ENCODE measurements around the gene SARDH. TPM values are rescaled to one million over a fixed set of nuclear protein-coding genes. Genes with fewer than 3 reads are reported as not detected.
A peak's percentile ranks its signal among the peaks of the same experiment; 100 is the strongest.

The SARDH gene
- total and polyA plus RNA-seq, 2 of the 8 experiments (the other 6 are each of a cell fraction or from before 2014, with no cell fraction given), result 6.4 to 7.4 TPM

DNA sequence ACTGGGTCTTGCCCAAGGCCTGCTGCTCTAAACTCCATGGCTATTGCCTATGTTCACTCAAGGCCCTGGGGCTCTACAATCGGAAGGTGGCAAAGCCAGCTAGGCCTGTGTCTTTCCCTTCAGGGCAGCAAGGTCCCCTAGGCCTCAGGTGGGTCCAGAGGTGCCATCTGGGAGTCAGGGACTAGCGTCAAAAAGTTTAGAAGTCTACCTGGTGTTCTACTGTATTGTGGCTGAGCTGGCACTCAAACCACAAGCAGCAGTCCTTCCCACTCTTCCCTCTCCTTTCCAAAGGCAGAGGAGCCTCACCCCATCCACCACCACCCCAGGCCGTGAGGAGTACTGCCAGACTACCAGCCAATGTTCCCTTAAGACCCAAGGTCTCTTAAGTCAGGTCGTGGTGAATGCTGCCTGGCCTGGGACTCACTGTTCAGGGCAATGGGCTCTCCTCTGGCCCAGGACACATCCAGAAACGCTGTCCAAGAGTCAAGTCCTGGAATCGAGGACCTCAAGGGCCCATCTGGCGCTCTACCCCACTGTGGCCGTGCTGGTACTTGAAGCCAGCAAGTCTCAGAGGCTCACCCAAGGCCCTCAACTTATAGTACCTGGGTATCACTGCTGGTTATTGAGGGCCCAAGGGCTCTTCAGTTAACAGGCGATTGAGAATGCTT is 13.0 kb upstream of the SARDH start:
- CTCF ChIA-PET (ENCODE audit: partially characterized antibody), result interaction anchor here (0.6 to 5.2 kb wide), 6 partner anchors 10 to 1063 kb away, joined by 3 to 39 read pairs (median 5); partner anchors contain the start of gene SARDH
- DNase-seq (ENCODE audit: low read depth in 1 of 2, low spot score in 2 of 2), result peak in 1 of 2 experiments; percentile 33
- TF ChIP-seq ASH2L (IDR thresholded peaks at IDR 0.05; ENCODE audit: low read length), result no peak
- TF ChIP-seq RAD21 (IDR thresholded peaks at IDR 0.05 in 1 of 2, conservative IDR thresholded peaks at IDR 0.05 in 1 of 2; ENCODE audit: low read depth in 2 of 2, low read length in 2 of 2), result no peak
- TF ChIP-seq SP2 (IDR thresholded peaks at IDR 0.05; ENCODE audit: low read length), result no peak
- no peak for TF ChIP-seq BACH1 (IDR thresholded peaks at IDR 0.05; ENCODE audit: low read length)
- TF ChIP-seq EP300 (IDR thresholded peaks at IDR 0.05; ENCODE audit: borderline replicate concordance in 1 of 2, low read depth in 2 of 2, low read length in 2 of 2), result no peak
- TF ChIP-seq HDAC2 (IDR thresholded peaks at IDR 0.05; ENCODE audit: borderline replicate concordance in 1 of 2, low read depth in 2 of 2, low read length in 2 of 2), result no peak
- no peak for TF ChIP-seq CTBP2 (IDR thresholded peaks at IDR 0.05; ENCODE audit: borderline replicate concordance, insufficient read depth, insufficient read length, low read length)
- no peak for TF ChIP-seq KDM1A (IDR thresholded peaks at IDR 0.05; ENCODE audit: borderline replicate concordance, low read length)
- no peak for TF ChIP-seq GTF2F1 (IDR thresholded peaks at IDR 0.05; ENCODE audit: borderline replicate concordance, low read depth, low read length)
- no peak for TF ChIP-seq RFX5 (IDR thresholded peaks at IDR 0.05; ENCODE audit: borderline replicate concordance, low read depth, low read length)
- TF ChIP-seq YY1 (IDR thresholded peaks at IDR 0.05; ENCODE audit: low read depth, low read length), result no peak

More for the DNA sequence above, 13.0 kb upstream of the SARDH start:
- Histone ChIP-seq H3K14ac (ENCODE audit: insufficient read length) (no peak overlapping the region), H4K5ac (ENCODE audit: insufficient read length, low read depth, low read length) (no peak overlapping the region), H3K9ac (replicated peaks in 1 of 4; ENCODE audit: extremely low read depth in 1 of 4, low read depth in 3 of 4, low read length in 3 of 4) (no peak overlapping the region), H3K4me2 (ENCODE audit: insufficient read depth in 1 of 2, low read depth in 2 of 2, low read length in 2 of 2) (no peak overlapping the region), H2BK20ac (ENCODE audit: low read length) (no peak overlapping the region), H3K79me1 (ENCODE audit: low read depth, low read length) (no peaks in the 10 kb centered on the region), H3K18ac (ENCODE audit: extremely low read depth, low read length) (no peak overlapping the region), H3K36me3 (ENCODE audit: control insufficient read depth in 2 of 4, insufficient read depth in 4 of 4, low read length in 3 of 4) (no peaks in the 10 kb centered on the region), H2BK12ac (ENCODE audit: low read depth, low read length) (no peak overlapping the region), H3K4ac (replicated peaks; ENCODE audit: insufficient read length, low read depth, low read length) (no peak overlapping the region), H4K91ac (replicated peaks; ENCODE audit: insufficient read length, low read length) (no peak overlapping the region), H3K23me2 (ENCODE audit: low read depth, low read length) (no peaks in the 10 kb centered on the region), H3K4me1 (replicated peaks in 1 of 4; ENCODE audit: control insufficient read depth in 3 of 4, insufficient read depth in 4 of 4, low read length in 3 of 4) (no peaks in the 10 kb centered on the region), H2BK5ac (ENCODE audit: low read depth, low read length) (no peak overlapping the region), H2BK120ac (replicated peaks; ENCODE audit: low read depth, low read length) (no peak overlapping the region), H3K27ac (ENCODE audit: low read depth, low read length) (no peak overlapping the region), H3K9me3 (ENCODE audit: insufficient read depth in 2 of 2, low read depth in 1 of 2, low read length in 1 of 2) (peaks cover 0 to 12% of the 10 kb centered on the region in 2 experiments; a peak in 2 of 4 replicates), H3K23ac (ENCODE audit: insufficient read length) (no peak overlapping the region), H4K20me1 (replicated peaks in 1 of 2; ENCODE audit: control insufficient read depth in 1 of 2, insufficient read depth in 2 of 2, low read length in 2 of 2) (no peaks in the 10 kb centered on the region), H2BK15ac (ENCODE audit: low read length) (no peak overlapping the region; the same call in 1 of the 2 replicates), H3K56ac (replicated peaks; ENCODE audit: insufficient read length, low read depth, low read length) (no peak overlapping the region), H3K4me3 (ENCODE audit: extremely low read depth in 1 of 4, insufficient read depth in 2 of 4, low read depth in 3 of 4, low read length in 4 of 4) (no peak overlapping the region), H4K8ac (ENCODE audit: extremely low read depth, insufficient read depth, low read length) (no peak overlapping the region), H2AFZ (ENCODE audit: low read length) (no peak overlapping the region), H3K27me3 (replicated peaks in 1 of 4; ENCODE audit: control insufficient read depth in 3 of 4, extremely low read depth in 1 of 4, insufficient read depth in 3 of 4, low read length in 3 of 4) (no peaks in the 10 kb centered on the region; a peak in 1 of 7 replicates), H3K79me2 (ENCODE audit: control insufficient read depth in 1 of 2, insufficient read depth in 2 of 2, low read length in 2 of 2) (no peaks in the 10 kb centered on the region), H2AK5ac (ENCODE audit: low read depth, low read length) (no peak overlapping the region)
- 78% methylated on average over 9 of the region's 9 CpGs; no CpG with 5 or more reads in 1 of the 2 experiments for WGBS, 2 experiments (ENCODE audit: extremely low coverage in 1 of 2, insufficient coverage in 1 of 2, insufficient read length in 1 of 2, insufficient replicate concordance in 2 of 2, low coverage in 1 of 2, low lambda C conversion rate in 2 of 2, missing lambda C conversion rate in 1 of 2)
- no peak for FAIRE-seq
- POLR2A ChIA-PET (ENCODE audit: partially characterized antibody), result no interaction called here
